Neural progenitor cell (in vitro differentiated cells): Measurements from ENCODE around the gene MED12L. TPM values are rescaled to one million over a fixed set of nuclear protein-coding genes. Genes with fewer than 3 reads are reported as not detected.

Source experiments
- DNase-seq: peaks from one replicate; pipeline ENCODE4 v3.0.0-alpha.2; 2016; ENCODE audit warnings: low spot score
- H2AFZ ChIP-seq: fragments of 200-600 bp; sonication (generic); replicated peaks from 2 replicates; pipeline ENCODE4 v1.6.1; 2016; ENCODE audit warnings: antibody characterized with exemption
- H3F3A ChIP-seq: fragments of 200-600 bp; sonication (generic); 2 replicates; pipeline ENCODE4 v1.6.1; 2016; ENCODE audit warnings: antibody characterized with exemption, low read depth
- H3K27ac ChIP-seq: fragments of 200-600 bp; sonication (generic); 2 replicates; pipeline ENCODE4 v1.5.1; 2016; ENCODE audit warnings: mild to moderate bottlenecking
- H3K27me3 ChIP-seq: fragments of 200-600 bp; sonication (generic); 2 replicates; pipeline ENCODE4 v1.6.1; 2016; ENCODE audit warnings: mild to moderate bottlenecking, moderate library complexity
- H3K36me3 ChIP-seq: fragments of 200-600 bp; sonication (generic); 2 replicates; pipeline ENCODE4 v1.5.1; 2016
- H3K4me1 ChIP-seq: fragments of 200-600 bp; sonication (generic); 2 replicates; pipeline ENCODE4 v1.6.1; 2016; ENCODE audit warnings: mixed run types
- H3K4me2 ChIP-seq: fragments of 200-600 bp; sonication (generic); 2 replicates; pipeline ENCODE4 v1.6.1; 2016
- H3K4me3 ChIP-seq: fragments of 200-600 bp; sonication (generic); 2 replicates; pipeline ENCODE4 v1.5.1; 2016
- H3K79me2 ChIP-seq: fragments of 200-600 bp; sonication (generic); 2 replicates; pipeline ENCODE4 v1.6.1; 2016; ENCODE audit warnings: low read depth
- H3K9ac ChIP-seq: fragments of 200-600 bp; sonication (generic); 2 replicates; pipeline ENCODE4 v1.6.1; 2016
- H3K9me3 ChIP-seq: fragments of 200-600 bp; sonication (generic); 2 replicates; pipeline ENCODE4 v1.5.1; 2016; ENCODE audit warnings: low read depth
- H4K20me1 ChIP-seq: fragments of 200-600 bp; sonication (generic); 2 replicates; pipeline ENCODE4 v1.6.1; 2016; ENCODE audit warnings: low read depth
- H3K27ac Mint-ChIP-seq: 3 replicates; pipeline ENCODE4 v1.8.0; 2021; ENCODE audit warnings: mixed read lengths
- H3K27me3 Mint-ChIP-seq: 2 replicates; pipeline ENCODE4 v1.8.0; 2022; ENCODE audit warnings: low read depth, mild to moderate bottlenecking, inconsistent platforms, moderate library complexity, mixed read lengths; ENCODE audit not compliant: insufficient read depth
- H3K36me3 Mint-ChIP-seq: 3 replicates; pipeline ENCODE4 v1.8.0; 2021; ENCODE audit warnings: mixed read lengths
- H3K4me1 Mint-ChIP-seq: 3 replicates; pipeline ENCODE4 v1.8.0; 2021; ENCODE audit warnings: mixed read lengths
- H3K4me3 Mint-ChIP-seq: 3 replicates; pipeline ENCODE4 v1.8.0; 2021; ENCODE audit warnings: mild to moderate bottlenecking, moderate library complexity, mixed read lengths
- H3K9me3 Mint-ChIP-seq: 3 replicates; pipeline ENCODE4 v1.8.0; 2020; ENCODE audit warnings: mixed read lengths
- CTCF ChIP-seq: fragments of 200-600 bp; sonication (generic); IDR thresholded peaks from 2 replicates; pipeline ENCODE4 v1.5.1; 2017; ENCODE audit warnings: antibody characterized with exemption, mild to moderate bottlenecking
- EZH2 ChIP-seq: fragments of 200-600 bp; sonication (generic); IDR thresholded peaks from 2 replicates; pipeline ENCODE4 v1.6.1; 2017; ENCODE audit warnings: antibody characterized with exemption, mild to moderate bottlenecking, moderate library complexity
- EZH2phosphoT487 ChIP-seq: fragments of 200-600 bp; sonication (generic); IDR thresholded peaks from 2 replicates; pipeline ENCODE4 v1.6.1; 2017; ENCODE audit warnings: antibody characterized with exemption
- total RNA-seq: library from RNA; depleted of rRNA; stranded (reverse); fragments of >200 nt; gene quantifications from 2 replicates; pipeline ENCODE4 v1.2.3, GENCODE V29; 2015; ENCODE audit warnings: low replicate concordance

The MED12L gene
- total RNA-seq, 1 donor from 2014 or later = 16.5 TPM

- H4K20me1 ChIP-seq = no peaks in the 10 kb centered on the region
- no peak for TF ChIP-seq CTCF
- no peak for TF ChIP-seq EZH2
- no peak for TF ChIP-seq EZH2phosphoT487
- H3K4me3 ChIP-seq = no peak overlapping the region
- H3K27me3 ChIP-seq = no peaks in the 10 kb centered on the region
- Mint-ChIP-seq H3K9me3 (no peaks in the 10 kb centered on the region), H3K27me3 (no peaks in the 10 kb centered on the region), H3K36me3 (peaks cover 7% of the 10 kb centered on the region), H3K4me1 (no peaks in the 10 kb centered on the region), H3K4me3 (no peak overlapping the region), H3K27ac (no peak overlapping the region)
- H2AFZ ChIP-seq = no peak overlapping the region
- no peak overlapping the region for H3K27ac ChIP-seq
- H3K4me2 ChIP-seq = no peak overlapping the region
- H3K36me3 ChIP-seq = no peaks in the 10 kb centered on the region
- H3K9ac ChIP-seq = no peak overlapping the region
- DNase-seq = no peak
- no peaks in the 10 kb centered on the region for H3K4me1 ChIP-seq
- no peaks in the 10 kb centered on the region for H3F3A ChIP-seq
- no peaks in the 10 kb centered on the region for H3K9me3 ChIP-seq
- no peaks in the 10 kb centered on the region for H3K79me2 ChIP-seq
These were observed 292.4 kb downstream of the MED12L start for GRCh38 chr3:151377768-151378385.

GRCh38 chr3:151379083-151379734 is 293.7 kb downstream of the MED12L start:
- Histone ChIP-seq H3K4me3 (no peak overlapping the region), H3K36me3 (no peaks in the 10 kb centered on the region), H3K4me1 (no peaks in the 10 kb centered on the region), H3F3A (no peaks in the 10 kb centered on the region), H3K27me3 (no peaks in the 10 kb centered on the region), H4K20me1 (no peaks in the 10 kb centered on the region), H3K79me2 (no peaks in the 10 kb centered on the region), H3K9me3 (no peaks in the 10 kb centered on the region), H2AFZ (no peak overlapping the region), H3K9ac (no peak overlapping the region), H3K27ac (no peak overlapping the region), H3K4me2 (no peak overlapping the region)
- H3K27ac Mint-ChIP-seq = no peak overlapping the region
- H3K27me3 Mint-ChIP-seq = no peaks in the 10 kb centered on the region
- TF ChIP-seq CTCF (peak; percentile 85), EZH2 (no peak)
- H3K4me3 Mint-ChIP-seq = no peak overlapping the region
- H3K36me3 Mint-ChIP-seq = peaks cover 3% of the 10 kb centered on the region
- peak; percentile 65 for DNase-seq
- no peaks in the 10 kb centered on the region for H3K9me3 Mint-ChIP-seq
- no peaks in the 10 kb centered on the region for H3K4me1 Mint-ChIP-seq

GRCh38 chr3:151382671-151383070 is 297.2 kb downstream of the MED12L start:
- peaks cover 12% of the 10 kb centered on the region for H3K4me1 Mint-ChIP-seq
- no peaks in the 10 kb centered on the region for H3K9me3 ChIP-seq
- no peaks in the 10 kb centered on the region for H3K36me3 ChIP-seq
- no peaks in the 10 kb centered on the region for H3K4me1 ChIP-seq
- no peak overlapping the region for H3K27ac ChIP-seq
- no peak overlapping the region for H3K9ac ChIP-seq
- H3K27ac Mint-ChIP-seq = no peak overlapping the region
- H3K4me3 ChIP-seq = no peak overlapping the region
- no peaks in the 10 kb centered on the region for H3K27me3 ChIP-seq
- H3K36me3 Mint-ChIP-seq = peaks cover 9% of the 10 kb centered on the region
- no peak overlapping the region for H2AFZ ChIP-seq
- no peaks in the 10 kb centered on the region for H4K20me1 ChIP-seq
- H3K4me3 Mint-ChIP-seq = no peak overlapping the region
- no peaks in the 10 kb centered on the region for H3K79me2 ChIP-seq
- no peaks in the 10 kb centered on the region for H3K27me3 Mint-ChIP-seq
- no peaks in the 10 kb centered on the region for H3K9me3 Mint-ChIP-seq
- no peak for DNase-seq
- no peak overlapping the region for H3K4me2 ChIP-seq
- no peak for TF ChIP-seq EZH2
- no peak for TF ChIP-seq CTCF
- no peak for TF ChIP-seq EZH2phosphoT487
- no peaks in the 10 kb centered on the region for H3F3A ChIP-seq
